GM21360 (cell line): ENCODE results near the gene MT1E.
"Not testable (repeated sequence)": the region's sequence is repeated elsewhere in the genome, so short reads cannot be mapped to it uniquely, and the experiment has no call there.

Experiments
- ATAC-seq: cut with Tn5 transposase; IDR thresholded peaks from one replicate; pipeline ENCODE4 v1.9.1; 2021; ENCODE audit warnings: mild to moderate bottlenecking, moderate library complexity; ENCODE audit not compliant: unreplicated experiment

Gene MT1E

GRCh38 chr16:56606476-56607108 is 19.0 kb upstream of the MT1E start:
- no peak for ATAC-seq

- no peak for ATAC-seq
These were observed 18.4 kb upstream of the MT1E start for GRCh38 chr16:56607109-56607618.

- no peak for ATAC-seq
These were observed 17.9 kb upstream of the MT1E start for GRCh38 chr16:56607675-56608042.

- peak; percentile 77 for ATAC-seq
These were observed 17.3 kb upstream of the MT1E start, which contains the start of gene MT2A for GRCh38 chr16:56608043-56608875. Gene MT2A, plus strand, starts transcription at chr16:56608584. Its CDS starts 72 bp downstream, at chr16:56608656.

- ATAC-seq = no peak
These were observed 16.6 kb upstream of the MT1E start for GRCh38 chr16:56608876-56609462.

GRCh38 chr16:56609463-56609921 is 16.1 kb upstream of the MT1E start:
- peak; percentile 41 for ATAC-seq

- ATAC-seq = no peak
These were observed 15.5 kb upstream of the MT1E start for GRCh38 chr16:56610017-56610608.

GRCh38 chr16:56610609-56611111 is 14.9 kb upstream of the MT1E start:
- ATAC-seq = no peak

- no peak for ATAC-seq
These were observed 14.2 kb upstream of the MT1E start for GRCh38 chr16:56611281-56611833.

GRCh38 chr16:56613706-56614105 is 11.9 kb upstream of the MT1E start:
- ATAC-seq = no peak

- no peak for ATAC-seq
These were observed 11.0 kb upstream of the MT1E start for GRCh38 chr16:56614549-56614991.

GRCh38 chr16:56615353-56615752 is 10.2 kb upstream of the MT1E start:
- no peak for ATAC-seq

GRCh38 chr16:56616608-56617211 is 8.9 kb upstream of the MT1E start:
- no peak for ATAC-seq

GRCh38 chr16:56617212-56618085 is 8.1 kb upstream of the MT1E start:
- no peak for ATAC-seq

- ATAC-seq = no peak
These were observed 7.4 kb upstream of the MT1E start for GRCh38 chr16:56618138-56618537.

- ATAC-seq = no peak
These were observed 5.2 kb upstream of the MT1E start for GRCh38 chr16:56620339-56620897.

GRCh38 chr16:56621665-56622445 is 3.7 kb upstream of the MT1E start:
- ATAC-seq = not testable (repeated sequence)

GRCh38 chr16:56623184-56623583 is 2.4 kb upstream of the MT1E start:
- not testable (repeated sequence) for ATAC-seq
